Epithelial cell of proximal tubule (primary cell): Measurements from ENCODE around the gene C12orf76. TPM values are rescaled to one million over a fixed set of nuclear protein-coding genes. Genes with fewer than 3 reads are reported as not detected.

Experiments used
- DNase-seq: peaks from one replicate; pipeline ENCODE4 v3.0.0-alpha.2; 2011; ENCODE audit warnings: low read depth
- H3K4me3 ChIP-seq: 2 replicates; pipeline ENCODE4 v1.5.1; 2011; ENCODE audit warnings: low read depth, mild to moderate bottlenecking, low read length
- total RNA-seq: library from RNA; depleted of rRNA; stranded (reverse); fragments of >200 nt; gene quantifications from 2 replicates; pipeline ENCODE4 v1.2.3, GENCODE V29; 2015
- TF ChIP-seq, protein P1 (sequence below): conservative IDR thresholded peaks from 2 replicates; pipeline ENCODE4 v1.5.1; 2012; ENCODE audit warnings: low read depth, mild to moderate bottlenecking, low read length

The C12orf76 gene
- total RNA-seq, 1 donor from 2014 or later: 12.6 TPM

DNA sequence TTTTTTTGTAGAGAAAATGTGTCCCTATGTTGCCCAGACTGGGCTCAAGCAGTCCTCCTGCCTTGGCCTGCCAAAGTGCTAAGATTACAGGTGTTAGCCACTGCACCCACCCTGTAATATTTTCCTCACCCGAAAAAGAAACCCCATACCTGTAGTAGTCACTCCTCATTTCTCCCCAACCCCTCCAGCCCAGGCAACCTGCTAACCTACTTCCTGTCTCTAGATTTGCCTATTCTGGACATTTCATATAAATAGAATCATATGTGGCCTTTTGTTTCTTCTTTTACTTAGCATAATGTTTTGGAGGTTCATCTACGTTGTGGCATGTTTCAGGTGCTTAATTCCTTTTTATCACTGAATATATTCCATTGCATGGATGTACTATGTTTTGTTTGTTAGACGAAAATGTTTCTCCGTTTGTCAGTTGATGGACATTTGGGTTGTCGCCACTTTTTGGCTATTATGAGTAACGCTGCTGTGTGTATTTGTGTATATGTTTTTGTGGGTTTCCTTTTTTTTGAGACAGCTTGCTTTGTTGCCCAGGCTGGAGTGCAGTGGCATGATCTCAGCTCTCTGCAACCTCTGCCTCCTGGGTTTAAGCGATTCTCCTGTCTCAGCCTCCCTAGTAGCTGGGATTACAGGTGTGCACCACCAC lies 42.9 kb downstream of the C12orf76 start:
- no peak for DNase-seq
- H3K4me3 ChIP-seq: no peak overlapping the region
- TF ChIP-seq, protein P1, sequence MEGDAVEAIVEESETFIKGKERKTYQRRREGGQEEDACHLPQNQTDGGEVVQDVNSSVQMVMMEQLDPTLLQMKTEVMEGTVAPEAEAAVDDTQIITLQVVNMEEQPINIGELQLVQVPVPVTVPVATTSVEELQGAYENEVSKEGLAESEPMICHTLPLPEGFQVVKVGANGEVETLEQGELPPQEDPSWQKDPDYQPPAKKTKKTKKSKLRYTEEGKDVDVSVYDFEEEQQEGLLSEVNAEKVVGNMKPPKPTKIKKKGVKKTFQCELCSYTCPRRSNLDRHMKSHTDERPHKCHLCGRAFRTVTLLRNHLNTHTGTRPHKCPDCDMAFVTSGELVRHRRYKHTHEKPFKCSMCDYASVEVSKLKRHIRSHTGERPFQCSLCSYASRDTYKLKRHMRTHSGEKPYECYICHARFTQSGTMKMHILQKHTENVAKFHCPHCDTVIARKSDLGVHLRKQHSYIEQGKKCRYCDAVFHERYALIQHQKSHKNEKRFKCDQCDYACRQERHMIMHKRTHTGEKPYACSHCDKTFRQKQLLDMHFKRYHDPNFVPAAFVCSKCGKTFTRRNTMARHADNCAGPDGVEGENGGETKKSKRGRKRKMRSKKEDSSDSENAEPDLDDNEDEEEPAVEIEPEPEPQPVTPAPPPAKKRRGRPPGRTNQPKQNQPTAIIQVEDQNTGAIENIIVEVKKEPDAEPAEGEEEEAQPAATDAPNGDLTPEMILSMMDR: no peak

DNA sequence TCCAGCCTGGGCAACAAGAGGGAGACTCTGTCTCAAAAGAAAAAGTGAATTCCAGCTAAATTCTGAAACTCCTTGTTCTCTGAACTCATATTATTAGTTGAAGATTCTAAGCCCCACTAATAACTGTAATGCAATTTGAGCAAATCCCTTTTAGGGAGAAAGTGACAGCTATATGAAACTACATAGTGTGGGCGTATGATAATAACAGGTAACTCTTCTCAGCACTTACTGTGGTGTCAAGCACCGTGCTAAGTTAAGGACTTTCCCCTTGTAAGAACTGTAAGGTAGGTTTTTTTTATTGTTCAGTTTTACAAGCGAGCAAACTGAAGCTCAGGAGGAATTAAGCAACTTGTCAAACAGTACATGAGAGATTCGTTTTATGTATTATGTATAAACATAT lies 43.7 kb downstream of the C12orf76 start:
- TF ChIP-seq, protein P1: no peak
- DNase-seq: no peak
- H3K4me3 ChIP-seq: no peak overlapping the region

DNA sequence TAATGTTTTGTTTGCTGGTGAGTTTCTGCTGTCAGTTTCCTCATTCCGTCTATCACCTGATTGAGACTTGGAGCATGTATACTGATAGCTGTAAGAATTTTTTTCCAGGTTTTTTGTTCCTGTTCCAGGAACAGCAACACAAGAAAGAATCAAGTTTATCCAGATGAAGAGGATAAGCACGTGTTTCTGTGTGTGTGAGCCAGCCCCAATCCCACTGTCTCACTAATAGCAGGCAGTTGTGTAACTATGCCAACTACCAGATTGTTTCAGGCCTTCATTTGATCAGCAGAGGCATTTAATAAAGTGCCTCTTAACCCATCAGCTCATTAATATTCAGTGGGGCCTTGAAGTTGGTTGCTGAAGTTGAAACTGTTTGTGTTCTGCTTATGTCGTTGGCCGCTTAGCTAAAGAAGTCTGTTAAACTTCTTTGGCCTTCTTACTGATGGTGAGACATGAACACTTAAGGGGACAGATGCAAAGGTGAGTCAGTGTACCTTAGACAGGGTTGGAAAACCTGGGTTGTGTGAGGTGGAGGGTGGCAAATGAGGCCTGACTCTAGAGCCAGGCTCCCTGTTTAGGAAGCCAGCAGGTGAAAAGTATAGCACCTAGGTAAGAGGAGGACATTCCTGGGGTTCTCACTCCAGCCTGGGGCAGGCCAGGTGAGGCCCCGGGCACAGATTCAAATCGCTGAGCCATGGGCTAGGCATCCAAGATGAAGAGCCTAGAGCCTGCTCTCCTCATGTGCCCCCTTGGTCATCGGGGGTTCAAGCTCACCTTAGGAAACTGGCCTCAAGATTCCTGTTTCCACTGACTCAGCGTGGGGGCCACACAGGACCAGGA lies 45.4 kb downstream of the C12orf76 start:
- DNase-seq: no peak
- TF ChIP-seq, protein P1: no peak
- no peak overlapping the region for H3K4me3 ChIP-seq

DNA sequence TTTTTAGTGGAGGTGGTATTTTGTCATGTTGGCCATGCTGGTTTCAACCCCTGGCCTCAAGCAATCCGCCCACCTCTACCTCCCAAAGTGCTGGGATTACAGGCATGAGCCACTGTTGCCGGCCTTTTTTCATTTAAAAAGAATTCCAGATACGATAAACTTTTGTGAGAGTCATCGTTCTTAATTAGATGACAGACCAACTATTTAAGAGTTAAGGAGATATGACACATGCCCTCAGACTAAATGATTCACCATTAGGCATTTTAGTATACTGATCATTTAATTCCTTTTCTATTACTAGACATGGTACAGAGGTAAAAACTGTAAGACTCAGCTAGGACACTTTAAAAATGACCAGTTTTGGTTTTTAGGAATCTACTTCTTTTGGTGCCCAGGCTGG lies 46.7 kb downstream of the C12orf76 start:
- TF ChIP-seq, protein P1: no peak
- DNase-seq: no peak
- no peak overlapping the region for H3K4me3 ChIP-seq

DNA sequence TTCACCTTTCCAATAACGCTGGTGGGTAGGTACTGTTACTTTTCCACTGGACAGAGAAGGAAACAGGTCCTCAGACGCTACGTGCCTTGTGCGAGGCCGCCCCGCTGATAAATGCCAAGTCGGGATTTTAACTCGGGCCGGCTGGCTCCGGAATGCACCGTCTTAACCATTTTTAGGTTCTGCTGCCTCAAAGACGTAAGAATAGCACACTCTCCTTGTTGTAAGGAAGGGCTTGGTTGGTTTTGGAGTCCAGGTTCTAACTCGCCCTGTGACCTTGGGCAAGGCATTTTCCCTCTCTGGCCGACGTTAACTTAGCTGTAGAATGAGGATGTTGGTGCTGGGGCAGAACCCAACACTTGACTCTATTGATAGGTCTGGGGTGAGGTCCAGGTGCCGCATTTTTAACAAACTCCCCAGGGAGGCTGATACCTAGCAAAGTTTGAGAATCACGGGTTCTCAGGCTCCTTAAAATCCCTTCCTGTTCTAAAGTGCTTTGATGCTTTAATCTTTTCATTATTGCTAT lies 48.3 kb downstream of the C12orf76 start:
- no peak for DNase-seq
- TF ChIP-seq, protein P1: no peak

DNA sequence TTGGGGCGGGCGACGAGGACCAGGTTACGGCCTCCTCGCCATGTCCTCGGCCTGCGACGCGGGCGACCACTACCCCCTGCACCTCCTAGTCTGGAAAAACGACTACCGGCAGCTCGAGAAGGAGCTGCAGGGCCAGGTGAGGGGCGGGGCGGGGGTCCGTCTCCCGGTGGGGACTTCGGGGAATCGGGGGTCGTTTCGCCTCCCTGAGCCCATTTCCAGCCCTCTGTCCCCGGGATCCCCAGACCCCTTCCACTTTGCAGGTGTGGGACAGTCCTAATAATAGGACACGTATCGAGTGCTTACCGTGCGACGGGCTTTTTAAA lies 48.7 kb downstream of the C12orf76 start:
- H3K4me3 ChIP-seq: peak overlapping the region; percentile 75
- TF ChIP-seq, protein P1: no peak
- DNase-seq: no peak

More for the DNA sequence above, 48.3 kb downstream of the C12orf76 start:
- H3K4me3 ChIP-seq: peak overlapping the region; percentile 75
